Activated T-cell treated with anti-CD3 and anti-CD28 coated beads, Interleukin-2, amount 50 U/mL, for 4 hours (primary cell): ENCODE measurements around the gene GATAD2A. TPM values are rescaled to one million over a fixed set of nuclear protein-coding genes. Genes with fewer than 3 reads are reported as not detected.
A peak's percentile ranks its signal among the peaks of the same experiment; 100 is the strongest.
"Not testable (repeated sequence)": the region's sequence is repeated elsewhere in the genome, so short reads cannot be mapped to it uniquely, and the experiment has no call there.

Source experiments
- ATAC-seq, 2 donors: fragments of 200-7000 bp; cut with Tn5 transposase; one replicate each; pipeline ENCODE4 v1.10.0; 2021
- DNase-seq: peaks from one replicate; pipeline ENCODE4 v3.0.0-alpha.2; 2020
- H3K27me3 Mint-ChIP-seq: one replicate; pipeline ENCODE4 v1.8.0; 2021; ENCODE audit warnings: low read depth, mixed read lengths
- H3K36me3 Mint-ChIP-seq: one replicate; pipeline ENCODE4 v1.8.0; 2022; ENCODE audit warnings: mixed read lengths; ENCODE audit not compliant: insufficient read depth
- H3K4me1 Mint-ChIP-seq: one replicate; pipeline ENCODE4 v1.8.0; 2021; ENCODE audit warnings: low read depth, mixed read lengths
- H3K4me3 Mint-ChIP-seq: one replicate; pipeline ENCODE4 v1.8.0; 2021; ENCODE audit warnings: mild to moderate bottlenecking, moderate library complexity, mixed read lengths
- H3K9me3 Mint-ChIP-seq: one replicate; pipeline ENCODE4 v1.8.0; 2021; ENCODE audit warnings: mixed read lengths
- total RNA-seq, 3 donors: library from RNA; stranded (reverse); gene quantifications; one replicate each; pipeline ENCODE4 v1.2.1, GENCODE V29; 2021

Gene GATAD2A
- total RNA-seq, 3 donors from 2014 or later = 187 to 240 (median 205) TPM

- no peaks in the 10 kb centered on the region for H3K9me3 Mint-ChIP-seq
- H3K4me1 Mint-ChIP-seq = peaks cover 7% of the 10 kb centered on the region
- no peak overlapping the region for H3K4me3 Mint-ChIP-seq
- no peaks in the 10 kb centered on the region for H3K36me3 Mint-ChIP-seq
- H3K27me3 Mint-ChIP-seq = no peaks in the 10 kb centered on the region
- DNase-seq (no peak), ATAC-seq (no peak)
Measured at GRCh38 chr19:19382118-19382517, 23.4 kb upstream of the GATAD2A start.

GRCh38 chr19:19384486-19384885, 21.0 kb upstream of the GATAD2A start:
- H3K9me3 Mint-ChIP-seq = no peaks in the 10 kb centered on the region
- no peaks in the 10 kb centered on the region for H3K27me3 Mint-ChIP-seq
- H3K4me1 Mint-ChIP-seq = peaks cover 31% of the 10 kb centered on the region
- ATAC-seq = no peak
- peak overlapping the region; percentile 87 for H3K4me3 Mint-ChIP-seq
- peaks cover 3% of the 10 kb centered on the region for H3K36me3 Mint-ChIP-seq
- no peak for DNase-seq

GRCh38 chr19:19385131-19385895, 20.2 kb upstream of the GATAD2A start:
- DNase-seq (peak; percentile 99), ATAC-seq (peak; percentile 93 to 94)
- Mint-ChIP-seq H3K9me3 (no peaks in the 10 kb centered on the region), H3K4me1 (peaks cover 39% of the 10 kb centered on the region), H3K4me3 (peak overlapping the region; percentile 87), H3K27me3 (no peaks in the 10 kb centered on the region), H3K36me3 (peaks cover 3% of the 10 kb centered on the region)

GRCh38 chr19:19385896-19386869, 19.3 kb upstream of the GATAD2A start:
- H3K4me3 Mint-ChIP-seq = peak overlapping the region; percentile 92
- DNase-seq (peak; percentile 51), ATAC-seq (peak; percentile 44 to 47)
- H3K9me3 Mint-ChIP-seq = no peaks in the 10 kb centered on the region
- H3K4me1 Mint-ChIP-seq = peaks cover 48% of the 10 kb centered on the region
- H3K36me3 Mint-ChIP-seq = peaks cover 4% of the 10 kb centered on the region
- H3K27me3 Mint-ChIP-seq = no peaks in the 10 kb centered on the region

- Mint-ChIP-seq H3K4me3 (peak overlapping the region; percentile 92), H3K36me3 (peaks cover 4% of the 10 kb centered on the region), H3K27me3 (no peaks in the 10 kb centered on the region), H3K4me1 (peaks cover 52% of the 10 kb centered on the region), H3K9me3 (no peaks in the 10 kb centered on the region)
- DNase-seq = no peak
- ATAC-seq = no peak
Measured at GRCh38 chr19:19387108-19387507, 18.4 kb upstream of the GATAD2A start.

GRCh38 chr19:19388568-19389555, 16.6 kb upstream of the GATAD2A start:
- peaks cover 61% of the 10 kb centered on the region for H3K4me1 Mint-ChIP-seq
- no peaks in the 10 kb centered on the region for H3K9me3 Mint-ChIP-seq
- H3K27me3 Mint-ChIP-seq = no peaks in the 10 kb centered on the region

GRCh38 chr19:19389683-19390082, 15.8 kb upstream of the GATAD2A start:
- not testable (repeated sequence) for DNase-seq, H3K27me3 Mint-ChIP-seq, H3K36me3 Mint-ChIP-seq, H3K9me3 Mint-ChIP-seq, ATAC-seq
- peaks cover 70% of the 10 kb centered on the region for H3K4me1 Mint-ChIP-seq
- peak overlapping the region; percentile 22 for H3K4me3 Mint-ChIP-seq

More at GRCh38 chr19:19388568-19389555, 16.6 kb upstream of the GATAD2A start:
- no peak for ATAC-seq
- Mint-ChIP-seq H3K4me3 (peak overlapping the region; percentile 92), H3K36me3 (peaks cover 4% of the 10 kb centered on the region)
- DNase-seq = no peak

GRCh38 chr19:19394333-19394732, 11.1 kb upstream of the GATAD2A start:
- H3K27me3 Mint-ChIP-seq, H3K9me3 Mint-ChIP-seq, ATAC-seq, H3K4me3 Mint-ChIP-seq, H3K36me3 Mint-ChIP-seq, DNase-seq: not testable (repeated sequence)
- H3K4me1 Mint-ChIP-seq = peaks cover 50% of the 10 kb centered on the region

- peaks cover 38% of the 10 kb centered on the region for H3K4me1 Mint-ChIP-seq
- no peak overlapping the region for H3K4me3 Mint-ChIP-seq
- ATAC-seq (no peak), DNase-seq (no peak)
- no peaks in the 10 kb centered on the region for H3K9me3 Mint-ChIP-seq
- no peaks in the 10 kb centered on the region for H3K27me3 Mint-ChIP-seq
- H3K36me3 Mint-ChIP-seq = no peaks in the 10 kb centered on the region
Measured at GRCh38 chr19:19399733-19400433, 5.6 kb upstream of the GATAD2A start.

GRCh38 chr19:19402656-19403372, 2.7 kb upstream of the GATAD2A start:
- H3K4me1 Mint-ChIP-seq = peaks cover 48% of the 10 kb centered on the region
- H3K9me3 Mint-ChIP-seq = no peaks in the 10 kb centered on the region
- ATAC-seq (no peak), DNase-seq (no peak)
- no peak overlapping the region for H3K4me3 Mint-ChIP-seq
- no peaks in the 10 kb centered on the region for H3K27me3 Mint-ChIP-seq
- H3K36me3 Mint-ChIP-seq = no peaks in the 10 kb centered on the region

- H3K9me3 Mint-ChIP-seq = no peaks in the 10 kb centered on the region
- H3K27me3 Mint-ChIP-seq = no peaks in the 10 kb centered on the region
- no peaks in the 10 kb centered on the region for H3K36me3 Mint-ChIP-seq
- peak; percentile 20 for DNase-seq
- peaks cover 54% of the 10 kb centered on the region for H3K4me1 Mint-ChIP-seq
- H3K4me3 Mint-ChIP-seq = peak overlapping the region; percentile 25
- peak in 1 of 2 donors; percentile 10 for ATAC-seq
Measured at GRCh38 chr19:19403373-19403901, 2.0 kb upstream of the GATAD2A start.

GRCh38 chr19:19405971-19406877, 749 bp downstream of the GATAD2A start:
- Mint-ChIP-seq H3K9me3 (no peaks in the 10 kb centered on the region), H3K27me3 (no peaks in the 10 kb centered on the region), H3K4me1 (peaks cover 72% of the 10 kb centered on the region), H3K36me3 (no peaks in the 10 kb centered on the region), H3K4me3 (peak overlapping the region; percentile 98)
- ATAC-seq (peak; percentile 12 to 16), DNase-seq (peak; percentile 31)
